ENCODE measurements around the gene CHIT1.
"Not testable (repeated sequence)": the region's sequence is repeated elsewhere in the genome, so short reads cannot be mapped to it uniquely, and the experiment has no call there.

Gene CHIT1

GRCh38 chr1:203264052-203264501, 34.6 kb upstream of the CHIT1 start:
- TF ChIP-seq ZFX (IDR thresholded peaks at IDR 0.05), result no peak
- TF ChIP-seq, protein P1, sequence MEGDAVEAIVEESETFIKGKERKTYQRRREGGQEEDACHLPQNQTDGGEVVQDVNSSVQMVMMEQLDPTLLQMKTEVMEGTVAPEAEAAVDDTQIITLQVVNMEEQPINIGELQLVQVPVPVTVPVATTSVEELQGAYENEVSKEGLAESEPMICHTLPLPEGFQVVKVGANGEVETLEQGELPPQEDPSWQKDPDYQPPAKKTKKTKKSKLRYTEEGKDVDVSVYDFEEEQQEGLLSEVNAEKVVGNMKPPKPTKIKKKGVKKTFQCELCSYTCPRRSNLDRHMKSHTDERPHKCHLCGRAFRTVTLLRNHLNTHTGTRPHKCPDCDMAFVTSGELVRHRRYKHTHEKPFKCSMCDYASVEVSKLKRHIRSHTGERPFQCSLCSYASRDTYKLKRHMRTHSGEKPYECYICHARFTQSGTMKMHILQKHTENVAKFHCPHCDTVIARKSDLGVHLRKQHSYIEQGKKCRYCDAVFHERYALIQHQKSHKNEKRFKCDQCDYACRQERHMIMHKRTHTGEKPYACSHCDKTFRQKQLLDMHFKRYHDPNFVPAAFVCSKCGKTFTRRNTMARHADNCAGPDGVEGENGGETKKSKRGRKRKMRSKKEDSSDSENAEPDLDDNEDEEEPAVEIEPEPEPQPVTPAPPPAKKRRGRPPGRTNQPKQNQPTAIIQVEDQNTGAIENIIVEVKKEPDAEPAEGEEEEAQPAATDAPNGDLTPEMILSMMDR (conservative IDR thresholded peaks at IDR 0.05), result no peak
- no peak overlapping the region for H3K27ac ChIP-seq

GRCh38 chr1:203263496-203263895, 34.0 kb upstream of the CHIT1 start:
- H3K27ac ChIP-seq, result no peak overlapping the region
- TF ChIP-seq, protein P1 (conservative IDR thresholded peaks at IDR 0.05), result no peak
- TF ChIP-seq ZFX (IDR thresholded peaks at IDR 0.05), result no peak

DNA sequence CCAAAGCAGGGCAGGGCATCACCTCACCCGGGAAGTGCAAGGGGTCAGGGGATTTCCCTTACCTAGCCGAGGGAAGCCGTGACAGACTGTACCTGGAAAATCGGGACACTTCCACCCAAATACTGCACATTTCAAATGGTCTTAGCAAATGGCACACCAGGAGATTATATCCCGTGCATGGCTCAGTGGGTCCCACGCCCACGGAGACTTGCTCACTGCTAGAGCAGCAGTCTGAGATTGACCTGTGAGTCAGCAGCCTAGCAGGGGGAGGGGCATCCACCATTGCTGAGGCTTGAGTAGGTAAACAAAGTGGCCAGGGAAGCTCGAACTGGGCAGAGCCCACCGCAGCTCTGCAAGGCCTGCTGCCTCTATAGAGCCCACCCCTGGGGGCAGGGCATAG, 27.2 kb upstream of the CHIT1 start:
- not testable (repeated sequence) for H3K27ac ChIP-seq

DNA sequence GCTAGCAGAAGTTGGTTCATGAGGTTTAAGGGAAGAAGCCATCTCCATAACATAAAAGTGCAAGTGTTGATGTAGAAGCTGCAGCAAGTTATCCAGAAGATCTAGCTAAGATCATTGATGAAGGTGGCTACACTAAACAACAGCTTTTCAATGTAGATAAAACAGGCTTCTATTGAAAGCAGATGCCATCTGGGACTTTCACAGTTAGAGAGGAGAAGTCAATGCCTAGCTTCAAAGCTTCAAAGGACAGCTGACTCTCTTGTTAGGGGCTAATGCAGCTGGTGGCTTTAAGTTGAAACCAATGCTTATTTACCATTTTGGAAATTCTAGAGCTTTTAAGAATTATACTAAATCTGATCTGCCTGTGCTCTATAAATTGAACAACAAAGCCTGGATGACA, 25.3 kb upstream of the CHIT1 start:
- not testable (repeated sequence) for H3K27ac ChIP-seq

GRCh38 chr1:203252678-203253077, 23.2 kb upstream of the CHIT1 start:
- no peak overlapping the region for H3K27ac ChIP-seq
- no peak for TF ChIP-seq ZFX (IDR thresholded peaks at IDR 0.05)
- TF ChIP-seq, protein P1 (conservative IDR thresholded peaks at IDR 0.05), result no peak

GRCh38 chr1:203251466-203251865, 22.0 kb upstream of the CHIT1 start:
- no peak overlapping the region for H3K27ac ChIP-seq

GRCh38 chr1:203250911-203251310, 21.4 kb upstream of the CHIT1 start:
- TF ChIP-seq, protein P1 (conservative IDR thresholded peaks at IDR 0.05), result no peak
- TF ChIP-seq ZFX (IDR thresholded peaks at IDR 0.05), result no peak
- H3K27ac ChIP-seq, result no peak overlapping the region

More at GRCh38 chr1:203251466-203251865, 22.0 kb upstream of the CHIT1 start:
- no peak for TF ChIP-seq ZFX (IDR thresholded peaks at IDR 0.05)
- TF ChIP-seq, protein P1 (conservative IDR thresholded peaks at IDR 0.05), result no peak

DNA sequence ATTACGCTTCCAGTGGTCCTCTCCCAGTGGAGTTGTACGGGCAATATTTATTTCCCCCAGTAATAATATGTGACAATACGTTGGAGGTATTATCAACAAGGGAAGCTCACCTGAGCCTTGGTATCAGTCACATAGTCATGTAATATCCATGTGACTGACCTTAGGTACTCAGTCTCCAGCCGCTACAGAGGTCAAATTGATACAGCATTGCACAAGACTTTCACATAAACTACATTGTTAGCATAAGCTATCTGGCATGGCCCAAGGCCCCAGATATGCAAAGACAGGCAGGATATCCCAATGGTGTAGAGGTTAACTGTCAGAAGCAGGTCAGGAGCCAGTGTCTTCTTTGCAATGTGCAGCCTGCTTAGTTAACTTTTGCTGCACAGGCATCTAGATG, 15.3 kb upstream of the CHIT1 start:
- H3K27ac ChIP-seq, result no peak overlapping the region
- TF ChIP-seq, protein P1 (conservative IDR thresholded peaks at IDR 0.05), result no peak
- TF ChIP-seq ZFX (IDR thresholded peaks at IDR 0.05), result no peak

- H3K27ac ChIP-seq, result not testable (repeated sequence)
These were observed 12.2 kb upstream of the CHIT1 start for GRCh38 chr1:203241708-203242107.

Data from C4-2B (cell line).